ENCODE data around the gene TICRR.
"Not testable (repeated sequence)": the region's sequence is repeated elsewhere in the genome, so short reads cannot be mapped to it uniquely, and the experiment has no call there.

TICRR gene

GRCh38 chr15:89576417-89576773, 1.1 kb downstream of the TICRR start:
- Histone ChIP-seq H2AFZ (no peak overlapping the region), H3K4me3 (ENCODE audit: low read depth, low read length) (no peak overlapping the region), H3K27ac (no peak overlapping the region), H3K4me2 (ENCODE audit: low read length) (no peak overlapping the region), H3K27me3 (ENCODE audit: control insufficient read depth, insufficient read depth, low read length) (no peaks in the 10 kb centered on the region), H3K36me3 (ENCODE audit: control insufficient read depth, insufficient read depth, low read length) (no peaks in the 10 kb centered on the region), H3K4me1 (no peaks in the 10 kb centered on the region), H3K9me3 (ENCODE audit: control insufficient read depth, low read length) (no peaks in the 10 kb centered on the region), H3K9ac (no peak overlapping the region), H3K79me2 (no peaks in the 10 kb centered on the region)
- no peak for TF ChIP-seq CTCF (IDR thresholded peaks at IDR 0.05)

GRCh38 chr15:89577776-89578115, 2.5 kb downstream of the TICRR start:
- H3K4me3 ChIP-seq (ENCODE audit: low read depth, low read length), result no peak overlapping the region
- H3K27ac ChIP-seq, result no peak overlapping the region

GRCh38 chr15:89578146-89578545, 2.9 kb downstream of the TICRR start:
- H3K4me3 ChIP-seq (ENCODE audit: low read depth, low read length), result no peak overlapping the region

More at GRCh38 chr15:89577776-89578115, 2.5 kb downstream of the TICRR start:
- Histone ChIP-seq H3K36me3 (ENCODE audit: control insufficient read depth, insufficient read depth, low read length) (no peaks in the 10 kb centered on the region), H3K4me1 (no peaks in the 10 kb centered on the region), H3K9ac (no peak overlapping the region), H3K79me2 (no peaks in the 10 kb centered on the region), H3K4me2 (ENCODE audit: low read length) (no peak overlapping the region), H3K27me3 (ENCODE audit: control insufficient read depth, insufficient read depth, low read length) (no peaks in the 10 kb centered on the region), H2AFZ (no peak overlapping the region), H3K9me3 (ENCODE audit: control insufficient read depth, low read length) (no peaks in the 10 kb centered on the region)
- TF ChIP-seq CTCF (IDR thresholded peaks at IDR 0.05), result no peak

GRCh38 chr15:89580747-89581146, 5.5 kb downstream of the TICRR start:
- not testable (repeated sequence) for H3K9me3 ChIP-seq (ENCODE audit: control insufficient read depth, low read length); H3K79me2 ChIP-seq; H3K36me3 ChIP-seq (ENCODE audit: control insufficient read depth, insufficient read depth, low read length); H3K27ac ChIP-seq; H2AFZ ChIP-seq; H3K4me3 ChIP-seq (ENCODE audit: low read depth, low read length); H3K4me1 ChIP-seq; H3K9ac ChIP-seq; H3K27me3 ChIP-seq (ENCODE audit: control insufficient read depth, insufficient read depth, low read length); H3K4me2 ChIP-seq (ENCODE audit: low read length)

More at GRCh38 chr15:89578146-89578545, 2.9 kb downstream of the TICRR start:
- Histone ChIP-seq H3K27me3 (ENCODE audit: control insufficient read depth, insufficient read depth, low read length) (no peaks in the 10 kb centered on the region), H3K9ac (no peak overlapping the region), H3K4me2 (ENCODE audit: low read length) (no peak overlapping the region), H3K36me3 (ENCODE audit: control insufficient read depth, insufficient read depth, low read length) (no peaks in the 10 kb centered on the region), H3K4me1 (no peaks in the 10 kb centered on the region), H2AFZ (no peak overlapping the region), H3K27ac (no peak overlapping the region), H3K9me3 (ENCODE audit: control insufficient read depth, low read length) (no peaks in the 10 kb centered on the region), H3K79me2 (no peaks in the 10 kb centered on the region)
- no peak for TF ChIP-seq CTCF (IDR thresholded peaks at IDR 0.05)

GRCh38 chr15:89586651-89587050, 11.4 kb downstream of the TICRR start:
- no peak overlapping the region for H3K27ac ChIP-seq
- H3K79me2 ChIP-seq, result no peaks in the 10 kb centered on the region
- H2AFZ ChIP-seq, result no peak overlapping the region
- no peaks in the 10 kb centered on the region for H3K36me3 ChIP-seq (ENCODE audit: control insufficient read depth, insufficient read depth, low read length)
- no peaks in the 10 kb centered on the region for H3K4me1 ChIP-seq
- H3K4me2 ChIP-seq (ENCODE audit: low read length), result no peak overlapping the region
- H3K27me3 ChIP-seq (ENCODE audit: control insufficient read depth, insufficient read depth, low read length), result no peaks in the 10 kb centered on the region
- H3K9ac ChIP-seq, result no peak overlapping the region
- TF ChIP-seq CTCF (IDR thresholded peaks at IDR 0.05), result no peak
- no peaks in the 10 kb centered on the region for H3K9me3 ChIP-seq (ENCODE audit: control insufficient read depth, low read length)
- no peak overlapping the region for H3K4me3 ChIP-seq (ENCODE audit: low read depth, low read length)

Data from parathyroid adenoma (tissue), 2 donors.